ENCODE measurements around the gene FAM217A.

The FAM217A gene

DNA sequence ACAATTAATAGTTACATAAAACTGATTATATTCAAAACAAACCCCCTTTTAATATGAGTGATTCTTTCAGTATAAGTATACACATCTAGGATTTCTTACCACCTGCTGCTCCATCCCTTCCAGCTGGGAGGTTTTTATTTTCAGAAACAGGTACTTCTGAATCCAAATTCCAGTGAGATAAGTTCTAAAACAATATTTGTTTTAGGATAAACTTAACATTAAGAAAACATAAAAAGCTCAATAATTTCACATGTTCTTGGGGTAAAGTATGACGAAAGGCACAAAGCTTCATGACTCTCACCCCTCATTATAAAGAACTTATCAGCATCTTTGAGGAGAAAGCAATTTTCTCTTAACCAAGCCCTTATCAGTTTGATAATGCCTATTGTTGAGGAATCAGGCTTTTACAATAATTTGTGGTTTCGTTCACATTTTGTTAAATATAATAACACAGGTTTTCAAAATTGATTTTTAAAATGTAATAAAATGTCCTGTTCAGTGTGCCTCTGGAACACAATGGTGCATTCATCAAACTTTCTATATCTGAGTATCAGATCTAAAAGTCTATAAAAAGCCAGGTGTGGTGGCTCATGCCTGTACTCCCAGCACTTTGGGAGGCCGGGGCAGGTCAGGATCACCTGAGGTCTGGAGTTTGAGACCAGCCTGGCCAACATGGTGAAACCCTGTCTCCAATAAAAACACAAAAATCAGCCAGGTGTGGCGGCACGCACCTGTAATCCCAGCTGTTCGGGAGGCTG is 4.3 kb downstream of the FAM217A start:
- no peak overlapping the region for H3K27ac ChIP-seq
- TF ChIP-seq, protein P1, sequence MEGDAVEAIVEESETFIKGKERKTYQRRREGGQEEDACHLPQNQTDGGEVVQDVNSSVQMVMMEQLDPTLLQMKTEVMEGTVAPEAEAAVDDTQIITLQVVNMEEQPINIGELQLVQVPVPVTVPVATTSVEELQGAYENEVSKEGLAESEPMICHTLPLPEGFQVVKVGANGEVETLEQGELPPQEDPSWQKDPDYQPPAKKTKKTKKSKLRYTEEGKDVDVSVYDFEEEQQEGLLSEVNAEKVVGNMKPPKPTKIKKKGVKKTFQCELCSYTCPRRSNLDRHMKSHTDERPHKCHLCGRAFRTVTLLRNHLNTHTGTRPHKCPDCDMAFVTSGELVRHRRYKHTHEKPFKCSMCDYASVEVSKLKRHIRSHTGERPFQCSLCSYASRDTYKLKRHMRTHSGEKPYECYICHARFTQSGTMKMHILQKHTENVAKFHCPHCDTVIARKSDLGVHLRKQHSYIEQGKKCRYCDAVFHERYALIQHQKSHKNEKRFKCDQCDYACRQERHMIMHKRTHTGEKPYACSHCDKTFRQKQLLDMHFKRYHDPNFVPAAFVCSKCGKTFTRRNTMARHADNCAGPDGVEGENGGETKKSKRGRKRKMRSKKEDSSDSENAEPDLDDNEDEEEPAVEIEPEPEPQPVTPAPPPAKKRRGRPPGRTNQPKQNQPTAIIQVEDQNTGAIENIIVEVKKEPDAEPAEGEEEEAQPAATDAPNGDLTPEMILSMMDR (conservative IDR thresholded peaks at IDR 0.05) = no peak

DNA sequence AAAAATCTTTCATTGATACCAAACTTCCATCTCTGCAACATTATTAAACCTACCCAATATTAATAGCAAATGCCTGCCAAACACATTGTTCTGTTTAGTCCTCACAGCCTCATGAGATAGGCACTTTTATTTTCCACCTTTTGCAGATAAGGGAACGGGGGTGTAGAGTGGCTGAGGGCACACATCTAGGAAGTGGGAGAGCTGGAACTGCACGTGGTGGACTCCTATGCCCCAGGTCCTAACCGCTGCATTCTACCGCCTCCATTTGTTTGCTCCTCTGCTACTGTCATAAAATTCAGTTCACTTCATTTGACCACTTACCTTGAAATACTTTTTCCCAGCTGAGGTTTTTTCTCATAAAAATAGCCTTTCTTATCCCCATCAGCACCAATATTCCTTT is 7.6 kb downstream of the FAM217A start:
- TF ChIP-seq, protein P1 (conservative IDR thresholded peaks at IDR 0.05) = no peak
- no peak overlapping the region for H3K27ac ChIP-seq

DNA sequence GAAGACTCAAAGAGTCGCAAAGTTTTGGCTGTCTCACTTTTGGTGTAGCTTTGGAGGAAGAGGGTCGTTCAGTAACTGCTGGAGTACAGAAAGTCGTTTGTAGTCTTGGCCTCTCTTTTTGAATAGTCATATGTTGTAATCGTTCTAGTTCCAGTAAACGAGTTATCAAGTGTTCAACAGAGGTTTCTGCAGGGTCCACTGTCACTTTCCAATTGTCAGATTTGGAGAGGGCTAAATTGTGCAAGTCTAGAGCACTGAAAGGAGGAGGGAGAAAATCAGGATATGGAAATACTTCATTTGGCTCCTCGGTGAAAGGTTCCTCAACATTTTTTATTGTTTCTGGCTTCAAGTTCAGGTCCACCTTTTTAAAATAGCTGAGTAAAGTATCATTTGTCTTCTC is 9.7 kb downstream of the FAM217A start:
- H3K27ac ChIP-seq = no peak overlapping the region
- TF ChIP-seq, protein P1 (conservative IDR thresholded peaks at IDR 0.05) = no peak

DNA sequence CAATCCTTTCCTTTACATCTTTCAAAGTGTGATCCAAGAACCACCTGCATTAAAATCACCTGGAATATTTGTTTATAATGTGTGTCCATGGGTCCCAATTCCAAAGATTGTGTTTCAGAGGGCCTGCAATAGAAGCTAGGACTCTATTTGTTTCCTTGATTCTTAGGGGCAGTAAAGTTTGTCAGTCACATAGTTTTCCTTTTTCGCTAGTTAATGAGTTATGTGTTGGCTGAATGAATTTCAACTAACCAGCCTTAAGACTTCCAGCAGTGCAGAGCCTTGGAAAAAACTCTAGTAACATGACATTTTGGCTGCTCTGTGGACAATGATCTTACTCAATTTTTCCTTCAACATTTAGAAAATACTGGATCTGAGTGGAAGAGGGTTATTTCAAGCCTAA is 11.3 kb downstream of the FAM217A start:
- no peak overlapping the region for H3K27ac ChIP-seq
- TF ChIP-seq, protein P1 (conservative IDR thresholded peaks at IDR 0.05) = no peak

DNA sequence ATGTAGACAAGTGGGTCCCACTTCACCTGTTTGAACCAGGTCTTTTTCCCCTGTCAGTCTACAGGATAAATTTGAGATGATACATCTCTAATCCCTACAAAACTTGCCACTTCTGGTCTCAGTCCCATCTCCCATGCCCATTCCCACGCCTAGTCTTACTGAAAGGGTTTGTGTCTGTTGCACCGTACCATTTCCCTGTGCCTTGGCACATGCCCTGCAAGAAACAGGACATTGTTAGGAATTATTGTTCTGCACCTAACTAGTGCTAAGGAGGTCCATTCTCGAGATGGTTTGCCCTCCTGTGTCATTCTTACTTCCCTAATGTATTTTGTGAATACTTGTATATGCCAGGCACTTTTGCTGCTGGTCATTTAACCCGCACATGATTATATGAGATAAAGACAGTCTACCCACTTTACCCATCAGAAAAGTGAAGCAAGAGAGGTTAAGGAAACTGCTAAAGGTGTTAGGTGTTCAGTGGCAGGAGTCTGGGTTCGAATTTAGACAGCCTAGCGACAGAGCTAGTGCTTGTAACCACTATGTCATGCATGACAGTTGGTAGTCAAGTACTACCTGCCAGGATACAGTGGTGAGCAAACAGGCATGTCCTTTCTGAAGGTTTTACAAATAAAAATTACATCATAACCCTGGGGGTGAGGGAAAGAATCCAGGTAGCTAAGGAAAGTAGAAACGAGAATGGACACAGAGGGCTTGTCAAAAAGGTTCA is 12.7 kb downstream of the FAM217A start:
- TF ChIP-seq, protein P1 (conservative IDR thresholded peaks at IDR 0.05) = no peak
- H3K27ac ChIP-seq = peak overlapping the region; percentile 5; the same call in 1 of the 2 replicates

DNA sequence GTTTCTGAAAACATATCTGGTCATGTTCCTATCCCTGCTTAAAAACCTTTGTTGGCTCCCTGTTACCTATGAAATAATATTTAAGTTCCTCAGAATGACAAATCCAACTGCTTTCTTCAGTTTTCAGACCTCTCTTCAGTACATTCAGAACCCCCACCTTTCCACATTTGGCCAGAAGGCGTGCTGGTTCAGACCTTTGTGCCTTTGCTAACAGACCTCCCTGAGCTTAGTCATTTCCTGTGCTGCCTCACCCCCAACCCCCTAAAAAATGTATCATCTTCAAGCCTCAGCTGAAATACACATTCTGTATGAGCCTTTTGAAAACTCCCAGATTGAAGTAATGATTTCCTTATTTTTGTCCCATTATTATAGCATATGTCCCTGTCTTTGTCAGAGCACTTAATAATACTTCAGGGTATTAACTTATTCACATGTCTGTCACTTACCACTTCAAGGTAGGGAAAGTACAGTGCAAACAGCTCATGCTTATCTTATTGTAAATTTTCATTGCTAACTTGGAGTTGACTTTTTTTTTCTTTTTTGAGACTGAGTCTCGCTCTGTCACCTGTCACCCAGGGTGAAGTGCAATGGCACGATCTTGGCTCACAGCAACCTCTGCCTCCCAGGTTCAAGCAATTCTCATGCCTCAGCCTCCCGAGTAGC is 19.7 kb downstream of the FAM217A start:
- TF ChIP-seq, protein P1 (conservative IDR thresholded peaks at IDR 0.05) = no peak
- H3K27ac ChIP-seq = no peak overlapping the region

DNA sequence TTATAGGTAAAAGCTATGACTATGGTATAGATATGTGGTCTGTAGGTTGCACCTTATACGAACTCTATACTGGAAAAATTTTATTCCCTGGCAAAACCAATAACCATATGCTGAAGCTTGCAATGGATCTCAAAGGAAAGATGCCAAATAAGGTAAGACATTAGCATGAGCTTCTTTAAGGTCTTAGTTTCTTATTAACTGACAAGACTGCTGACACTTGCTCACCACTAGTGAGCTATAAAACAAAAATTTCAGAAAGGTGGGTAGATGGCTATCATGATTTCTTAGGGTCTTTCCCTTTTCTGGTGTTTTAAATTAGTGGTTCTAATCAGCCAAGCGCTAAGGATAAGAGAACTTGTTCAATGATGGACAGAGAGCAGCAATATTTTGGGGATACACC is 21.9 kb downstream of the FAM217A start:
- TF ChIP-seq, protein P1 (conservative IDR thresholded peaks at IDR 0.05) = no peak
- no peak overlapping the region for H3K27ac ChIP-seq
